Stromal cell of bone marrow (primary cell): ENCODE data around the gene NTM.
A peak's percentile ranks its signal among the peaks of the same experiment; 100 is the strongest.

Experiments
- DNase-seq: peaks from one replicate; pipeline ENCODE4 v3.0.0-alpha.2; 2012; ENCODE audit warnings: low read depth

The NTM gene

DNA sequence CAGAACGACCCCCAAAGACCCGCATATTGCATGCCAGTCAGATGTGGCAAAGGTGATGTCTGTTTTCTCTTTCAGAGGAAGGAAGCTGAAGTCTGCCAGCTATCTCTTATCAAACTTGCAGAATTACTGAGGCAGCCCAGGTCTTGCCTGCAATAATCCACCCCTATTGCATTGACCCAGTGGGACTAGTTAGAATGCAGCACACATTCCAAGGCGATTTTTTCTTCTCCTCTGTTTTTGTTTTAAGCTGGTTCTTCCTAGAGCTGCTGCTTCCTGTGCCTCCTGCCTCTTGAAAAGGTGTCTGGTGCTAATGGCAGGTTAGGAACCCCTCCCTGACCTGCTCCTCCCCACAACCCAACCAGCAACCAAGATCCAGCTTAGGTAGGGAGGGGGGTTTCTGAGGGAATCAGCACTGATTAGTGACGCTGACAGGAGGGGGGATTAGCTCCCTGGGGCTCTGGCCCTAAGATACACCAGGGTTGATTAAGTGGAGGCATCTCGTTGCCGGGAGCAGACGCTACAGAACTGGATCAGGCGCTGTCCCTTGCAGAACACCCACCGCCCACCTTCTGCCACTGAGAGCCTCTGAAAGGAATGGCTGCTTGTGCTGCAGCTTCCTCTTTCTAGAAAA is 2.8 kb downstream of the NTM start:
- DNase-seq = no peak

GRCh38 chr11:131373756-131374155 is 3.3 kb downstream of the NTM start:
- DNase-seq = no peak

- no peak for DNase-seq
Observed at GRCh38 chr11:131375421-131375820, 5.0 kb downstream of the NTM start.

- DNase-seq = no peak
Observed at GRCh38 chr11:131375915-131376314, 5.5 kb downstream of the NTM start.

GRCh38 chr11:131378931-131379330 is 8.5 kb downstream of the NTM start:
- no peak for DNase-seq

DNA sequence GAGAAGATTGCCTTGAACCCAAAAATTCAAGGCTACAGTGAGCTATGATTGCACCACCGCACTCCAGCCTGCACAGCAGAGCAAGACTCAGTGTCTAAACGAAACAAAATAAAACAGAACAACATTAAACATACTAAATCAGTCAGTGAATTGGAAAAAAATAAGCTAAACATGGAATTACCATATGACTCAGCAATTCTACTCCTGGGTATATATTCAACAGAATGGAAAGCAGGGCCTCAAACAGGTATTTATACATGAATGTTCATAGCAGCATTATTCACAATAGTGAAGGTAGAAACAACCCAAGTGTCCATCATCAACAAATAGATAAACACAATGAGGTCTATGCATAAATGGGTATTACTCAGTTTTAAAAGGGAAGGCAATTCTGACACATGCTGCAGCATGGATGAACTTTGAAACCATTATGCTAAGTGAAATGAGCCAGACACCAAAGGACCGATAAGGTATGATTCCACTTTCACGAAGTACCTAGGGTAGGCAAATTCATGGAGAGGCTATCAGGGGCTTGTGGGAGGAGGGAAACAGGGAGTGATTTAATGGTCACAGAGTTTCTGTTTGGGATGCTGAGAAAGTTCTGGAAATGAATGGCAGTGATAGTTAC is 15.5 kb downstream of the NTM start:
- DNase-seq = no peak

DNA sequence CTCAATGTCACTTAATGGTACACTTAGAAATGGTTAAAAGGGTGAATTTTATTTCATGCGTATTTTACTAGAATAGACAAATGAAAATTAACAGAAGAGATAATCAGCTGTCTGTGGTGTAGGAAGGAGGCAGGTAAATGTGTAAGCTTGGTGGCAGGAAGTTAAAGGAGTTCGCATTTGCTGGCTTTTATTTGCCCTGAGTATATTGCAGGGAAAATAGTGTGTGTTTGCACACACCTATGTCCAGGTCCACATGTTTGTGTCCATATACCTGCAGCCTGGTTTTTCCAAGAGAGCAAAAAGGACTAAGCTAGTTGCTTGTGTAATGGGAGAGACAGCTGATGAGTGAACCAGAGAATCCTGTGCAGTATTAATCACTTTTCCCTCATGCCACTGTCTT is 16.0 kb downstream of the NTM start:
- DNase-seq = no peak

- no peak for DNase-seq
Observed at GRCh38 chr11:131388030-131388429, 17.6 kb downstream of the NTM start.

DNA sequence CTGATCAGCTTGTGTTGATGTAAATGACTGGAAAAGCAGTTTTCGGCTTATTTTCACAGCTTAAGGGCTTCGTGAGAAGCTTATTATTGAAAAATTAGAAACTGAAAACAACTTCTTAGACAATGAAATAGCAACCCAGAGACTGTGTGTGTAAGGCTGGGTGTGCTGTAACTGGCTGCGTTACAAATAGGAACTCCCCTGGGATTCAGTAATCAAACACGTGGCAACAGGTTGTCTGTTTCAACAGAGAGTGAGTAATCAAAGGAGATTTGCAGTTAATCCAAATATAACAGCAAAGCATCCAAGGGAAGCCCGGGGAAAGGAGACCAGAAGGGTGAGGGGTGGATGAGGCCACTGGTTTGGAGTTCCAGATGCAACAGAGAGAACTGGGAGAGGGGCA is 19.2 kb downstream of the NTM start:
- DNase-seq = no peak

GRCh38 chr11:131391176-131391575 is 20.8 kb downstream of the NTM start:
- DNase-seq = no peak

- no peak for DNase-seq
Observed at GRCh38 chr11:131392528-131393255, 22.3 kb downstream of the NTM start.

DNA sequence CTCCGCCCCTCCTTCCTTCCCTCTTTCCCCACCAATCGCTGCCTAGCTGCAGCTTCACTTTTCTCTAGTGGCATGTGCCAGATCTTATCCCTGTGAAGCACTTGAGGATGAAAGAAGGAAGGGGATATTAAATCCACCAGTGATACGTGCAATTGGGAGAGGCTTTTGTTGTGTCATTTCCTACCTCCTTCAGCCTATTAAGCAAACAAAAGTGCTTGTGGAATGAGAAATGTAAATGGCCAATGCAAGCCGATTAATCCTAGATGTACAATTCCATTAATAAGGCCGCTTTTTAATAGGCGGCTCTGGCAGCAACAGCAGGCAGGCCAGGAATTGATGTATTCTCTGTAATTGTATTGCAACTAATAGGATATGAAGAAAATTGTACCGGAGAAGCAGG is 23.3 kb downstream of the NTM start:
- DNase-seq = no peak

DNA sequence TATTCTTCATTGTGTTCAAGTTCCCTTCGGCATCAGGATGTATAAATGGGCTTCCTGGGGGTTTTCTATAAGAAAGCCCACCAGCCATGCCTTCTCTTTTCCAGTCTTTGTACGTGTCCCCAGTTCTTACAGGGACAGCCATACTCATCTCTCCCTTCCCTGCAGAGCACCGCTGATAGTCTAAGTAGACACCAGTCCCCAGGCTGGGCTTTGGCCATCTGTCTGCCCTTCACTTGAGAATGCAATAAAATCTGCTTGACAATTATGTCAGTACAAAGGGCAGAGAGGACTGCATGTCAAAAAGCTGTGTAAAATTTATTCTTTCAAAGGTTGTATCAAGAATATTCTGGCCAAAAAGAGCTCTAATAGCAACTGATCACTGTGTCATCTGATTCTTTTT is 27.3 kb downstream of the NTM start:
- no peak for DNase-seq

DNA sequence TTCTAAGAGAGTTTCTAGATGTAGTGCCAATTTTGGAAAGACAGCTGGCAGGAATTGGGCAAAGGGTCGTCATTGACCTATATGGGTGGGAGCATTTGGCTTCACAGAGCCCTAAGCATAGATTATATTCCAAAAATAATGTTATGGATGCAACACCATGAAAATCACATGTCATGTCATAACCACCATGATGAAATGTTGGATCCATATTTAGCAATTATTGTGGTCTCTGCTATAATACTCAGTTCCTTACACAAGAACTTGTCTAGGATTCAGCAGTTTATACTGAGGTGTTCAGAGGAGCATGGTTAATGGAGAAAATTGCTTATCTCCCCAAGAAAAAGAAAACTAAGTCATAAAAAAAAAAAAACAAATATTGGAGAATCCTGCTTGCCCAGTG is 31.6 kb downstream of the NTM start:
- DNase-seq = no peak

- DNase-seq = no peak
Observed at GRCh38 chr11:131404010-131404409, 33.6 kb downstream of the NTM start.

- DNase-seq = peak; percentile 13
Observed at GRCh38 chr11:131408025-131408640, 37.7 kb downstream of the NTM start.

GRCh38 chr11:131409345-131409744 is 38.9 kb downstream of the NTM start:
- no peak for DNase-seq

DNA sequence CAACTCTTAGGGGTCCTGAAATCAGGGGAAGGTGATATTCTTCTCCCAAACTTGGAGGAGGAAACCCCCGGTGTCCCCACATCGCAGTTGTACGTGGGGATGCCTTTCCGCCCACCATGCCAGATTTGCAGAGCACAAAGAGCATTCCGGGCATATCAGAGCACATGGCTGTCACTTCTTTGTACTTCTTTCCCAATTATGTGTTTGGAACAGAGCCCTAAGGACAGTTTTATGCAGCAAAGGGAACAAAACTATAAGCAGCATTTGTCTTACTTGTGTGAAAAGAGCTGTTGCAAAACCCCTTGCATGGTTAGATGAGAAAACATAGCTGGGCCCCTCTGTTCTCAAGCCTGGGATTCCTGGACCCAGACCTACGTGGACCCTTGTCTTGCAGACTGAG is 41.2 kb downstream of the NTM start:
- no peak for DNase-seq

DNA sequence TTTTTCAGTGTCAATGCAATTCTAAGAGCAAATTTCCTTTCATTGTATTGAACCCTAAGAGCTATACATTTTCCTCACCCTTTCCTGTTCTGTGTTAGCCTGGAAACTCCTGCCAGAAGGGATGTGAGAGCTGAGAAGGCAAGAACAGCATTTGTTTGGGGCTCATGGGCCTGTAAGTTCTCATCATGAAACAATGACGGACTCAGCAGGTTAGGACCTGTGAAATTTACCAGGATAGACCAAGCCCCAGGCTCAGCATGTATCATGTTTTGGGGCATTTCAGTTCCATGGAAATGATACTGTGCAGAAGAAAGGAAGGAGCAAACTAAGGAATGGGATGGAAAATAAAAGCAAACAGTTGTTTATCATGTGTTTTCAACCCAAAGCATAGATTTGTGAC is 41.6 kb downstream of the NTM start:
- no peak for DNase-seq

DNA sequence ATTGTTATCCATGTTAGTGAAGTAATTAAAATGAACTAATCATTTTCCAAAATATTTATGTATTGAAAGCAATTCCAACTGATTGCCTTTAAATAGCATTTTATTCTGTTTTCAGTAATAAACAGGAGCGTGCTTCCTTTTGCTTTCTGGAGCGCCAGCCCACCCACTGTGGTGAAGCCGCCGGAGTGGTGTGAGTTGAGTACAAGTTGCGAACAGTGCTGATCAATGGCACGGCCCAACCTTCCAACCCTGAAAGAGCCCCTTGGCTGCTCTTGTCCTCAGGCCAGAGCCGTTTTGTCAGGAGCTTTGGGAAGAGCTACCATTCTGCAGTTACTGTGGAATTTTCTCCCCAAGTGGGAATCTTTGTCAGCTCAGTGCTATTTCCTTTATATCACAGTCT is 42.8 kb downstream of the NTM start:
- DNase-seq = no peak

DNA sequence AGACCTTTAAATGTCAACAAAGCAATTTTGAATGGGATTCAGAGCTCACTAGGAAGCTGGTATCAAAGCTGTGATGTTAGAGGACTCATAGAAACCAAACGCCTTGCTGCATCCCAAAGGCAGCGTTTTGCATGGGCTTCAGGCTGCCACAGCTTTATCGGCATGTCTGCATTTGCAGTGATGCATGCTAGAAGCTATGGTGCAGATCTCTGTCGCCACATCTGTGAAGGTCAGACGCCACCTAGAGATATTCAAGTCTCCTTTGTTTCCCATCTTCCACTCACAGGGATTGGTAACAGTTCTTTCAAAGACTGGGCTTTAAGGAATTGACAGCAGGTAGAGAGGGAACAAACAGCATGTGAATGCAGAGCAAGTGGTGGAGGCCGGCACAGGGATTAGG is 47.8 kb downstream of the NTM start:
- DNase-seq = no peak

DNA sequence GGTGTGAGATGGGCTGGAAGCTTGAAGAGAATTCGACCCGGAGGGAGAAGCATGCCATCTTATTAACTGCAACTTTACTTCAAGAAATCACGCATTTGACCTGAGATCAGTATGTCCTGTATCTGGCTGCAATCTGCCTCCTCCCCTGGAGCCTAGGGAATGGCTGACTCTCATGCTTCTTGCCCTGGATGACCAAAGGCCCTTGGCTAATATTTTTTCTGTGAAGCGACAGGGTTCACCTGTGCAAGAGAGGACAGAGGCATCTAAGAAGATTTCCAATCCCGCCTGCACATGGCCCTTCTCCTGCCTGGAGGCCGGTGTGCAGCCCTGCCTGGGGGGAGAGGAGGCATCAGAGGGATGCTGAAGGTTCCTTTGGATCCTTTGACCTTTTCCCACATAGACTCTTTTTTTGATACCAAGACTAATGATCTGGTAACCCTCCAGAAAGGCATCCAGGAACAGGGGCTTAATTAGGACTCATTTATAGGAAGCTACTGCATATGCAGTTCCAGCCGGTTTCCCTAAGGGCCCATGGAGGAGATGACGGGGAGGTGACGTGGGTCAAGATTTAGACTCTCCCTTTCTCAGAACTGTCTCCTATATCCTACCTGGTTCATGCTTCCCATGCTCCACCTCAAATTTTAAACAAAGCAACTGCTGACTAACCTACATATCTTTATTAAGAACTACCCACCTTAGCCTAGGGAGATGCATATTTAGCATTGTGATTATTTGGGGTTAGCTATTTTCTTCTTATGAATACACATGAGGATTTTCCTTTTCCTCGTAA is 50.8 kb downstream of the NTM start:
- no peak for DNase-seq
